HFFc6 (cell line): ENCODE measurements around the gene THBD. TPM values are rescaled to one million over a fixed set of nuclear protein-coding genes. Genes with fewer than 3 reads are reported as not detected.

Experiments used
- DNase-seq: peaks from one replicate; pipeline ENCODE4 v3.0.0-alpha.2; 2018
- H3K27ac Mint-ChIP-seq: 2 replicates; pipeline ENCODE4 v1.8.0; 2020; ENCODE audit warnings: mild to moderate bottlenecking, mixed read lengths
- H3K27me3 Mint-ChIP-seq: 2 replicates; pipeline ENCODE4 v1.8.0; 2021; ENCODE audit warnings: mild to moderate bottlenecking, moderate library complexity, mixed read lengths; ENCODE audit not compliant: insufficient read depth
- H3K36me3 Mint-ChIP-seq: 2 replicates; pipeline ENCODE4 v1.8.0; 2021; ENCODE audit warnings: low read depth, mixed read lengths
- H3K4me1 Mint-ChIP-seq: 2 replicates; pipeline ENCODE4 v1.8.0; 2020; ENCODE audit warnings: low read depth, mixed read lengths
- H3K4me3 Mint-ChIP-seq: 2 replicates; pipeline ENCODE4 v1.8.0; 2020; ENCODE audit warnings: mild to moderate bottlenecking, moderate library complexity, mixed read lengths
- H3K9me3 Mint-ChIP-seq: 2 replicates; pipeline ENCODE4 v1.8.0; 2020; ENCODE audit warnings: mild to moderate bottlenecking, mixed read lengths
- CTCF ChIP-seq: fragments of 200-600 bp; sonication (generic); IDR thresholded peaks from 2 replicates; pipeline ENCODE4 v1.5.0; 2021; ENCODE audit warnings: antibody characterized with exemption, mild to moderate bottlenecking
- total RNA-seq, 6 experiments: library from RNA; stranded (reverse); fragmentation: NEBNext Ultra II Directional; extraction: Animal tissue kit (Norgen Biotek cat#: 25700); gene quantifications; 2 replicates in 1 of 6; 3 replicates in 5 of 6; pipeline ENCODE4 v1.2.3, GENCODE V29; 2021

The THBD gene
- total RNA-seq, 6 experiments from 2014 or later, result 0.05 to 0.11 (median 0.09) TPM

- peaks cover 9% of the 10 kb centered on the region for H3K4me1 Mint-ChIP-seq
- DNase-seq, result no peak
- no peak overlapping the region for H3K27ac Mint-ChIP-seq
- no peaks in the 10 kb centered on the region for H3K9me3 Mint-ChIP-seq
- H3K36me3 Mint-ChIP-seq, result no peaks in the 10 kb centered on the region
- H3K4me3 Mint-ChIP-seq, result no peak overlapping the region
- H3K27me3 Mint-ChIP-seq, result peaks cover 15% of the 10 kb centered on the region
- no peak for TF ChIP-seq CTCF
These were observed 17.3 kb upstream of the THBD start for GRCh38 chr20:23066772-23067171.

- H3K36me3 Mint-ChIP-seq, result no peaks in the 10 kb centered on the region
- no peak for TF ChIP-seq CTCF
These were observed 16.1 kb upstream of the THBD start for GRCh38 chr20:23065266-23066201.

GRCh38 chr20:23063581-23063980 is 14.1 kb upstream of the THBD start:
- Mint-ChIP-seq H3K36me3 (no peaks in the 10 kb centered on the region), H3K4me1 (peaks cover 20% of the 10 kb centered on the region), H3K9me3 (no peaks in the 10 kb centered on the region), H3K4me3 (no peak overlapping the region), H3K27me3 (peaks cover 9% of the 10 kb centered on the region), H3K27ac (no peak overlapping the region)
- no peak for TF ChIP-seq CTCF
- no peak for DNase-seq

More at GRCh38 chr20:23065266-23066201, 16.1 kb upstream of the THBD start:
- H3K27me3 Mint-ChIP-seq, result peaks cover 15% of the 10 kb centered on the region
- H3K4me1 Mint-ChIP-seq, result peaks cover 18% of the 10 kb centered on the region
- no peak for DNase-seq
- no peaks in the 10 kb centered on the region for H3K9me3 Mint-ChIP-seq
- H3K27ac Mint-ChIP-seq, result no peak overlapping the region
- H3K4me3 Mint-ChIP-seq, result no peak overlapping the region

- H3K4me3 Mint-ChIP-seq, result no peak overlapping the region
- no peaks in the 10 kb centered on the region for H3K36me3 Mint-ChIP-seq
- peaks cover 9% of the 10 kb centered on the region for H3K27me3 Mint-ChIP-seq
- no peak overlapping the region for H3K27ac Mint-ChIP-seq
- DNase-seq, result no peak
- no peaks in the 10 kb centered on the region for H3K9me3 Mint-ChIP-seq
- peaks cover 20% of the 10 kb centered on the region for H3K4me1 Mint-ChIP-seq
- TF ChIP-seq CTCF, result no peak
These were observed 13.7 kb upstream of the THBD start for GRCh38 chr20:23063168-23063567.

GRCh38 chr20:23062632-23063031 is 13.2 kb upstream of the THBD start:
- no peaks in the 10 kb centered on the region for H3K36me3 Mint-ChIP-seq
- no peak for DNase-seq
- peaks cover 20% of the 10 kb centered on the region for H3K4me1 Mint-ChIP-seq
- no peaks in the 10 kb centered on the region for H3K9me3 Mint-ChIP-seq
- H3K27ac Mint-ChIP-seq, result no peak overlapping the region
- peaks cover 8% of the 10 kb centered on the region for H3K27me3 Mint-ChIP-seq
- no peak for TF ChIP-seq CTCF
- no peak overlapping the region for H3K4me3 Mint-ChIP-seq
